Heart left ventricle (tissue), 16 donors: Measurements from ENCODE around the gene SIAH1. TPM values are rescaled to one million over a fixed set of nuclear protein-coding genes. Genes with fewer than 3 reads are reported as not detected.

ENCODE experiments used
- ATAC-seq, 4 donors: fragments of 200-7000 bp; cut with Tn5 transposase; one replicate each; pipeline ENCODE4 v1.9.1; 2020 to 2022; ENCODE audit warnings: moderate library complexity in 4 of 4, mild to moderate bottlenecking in 3 of 4, moderate number of reproducible peaks in 1 of 4
- DNase-seq, 5 donors: peaks; one replicate each; pipeline ENCODE4 v3.0.0-alpha.2; 2020
- H3K27ac ChIP-seq, 12 donors: fragments of 200-600 bp; sonication (generic) in 4 of 12; one replicate each; pipeline versions ENCODE4 v1.5.0 to v1.8.0; 2016 to 2022; ENCODE audit warnings: mild to moderate bottlenecking in 2 of 12
- H3K27me3 ChIP-seq, 9 donors: fragments of 200-600 bp; sonication (generic) in 2 of 9; one replicate each; pipeline versions ENCODE4 v1.5.1 to v1.8.0; 2016 to 2022; ENCODE audit warnings: mild to moderate bottlenecking in 3 of 9
- H3K36me3 ChIP-seq, 9 donors: fragments of 200-600 bp; sonication (generic) in 2 of 9; one replicate each; pipeline versions ENCODE4 v1.5.0 to v1.8.0; 2018 to 2022; ENCODE audit warnings: mild to moderate bottlenecking in 2 of 9
- H3K4me1 ChIP-seq, 12 donors: fragments of 200-600 bp; sonication (generic) in 4 of 12; one replicate each; pipeline versions ENCODE4 v1.5.0 to v1.8.0; 2016 to 2022; ENCODE audit warnings: mild to moderate bottlenecking in 3 of 12
- H3K4me3 ChIP-seq, 12 donors: fragments of 200-600 bp; sonication (generic) in 4 of 12; one replicate each; pipeline versions ENCODE4 v1.5.0 to v1.8.0; 2017 to 2022; ENCODE audit warnings: mild to moderate bottlenecking in 9 of 12, moderate library complexity in 4 of 12
- H3K9me3 ChIP-seq, 12 donors: fragments of 200-600 bp; sonication (generic) in 4 of 12; one replicate each; pipeline versions ENCODE4 v1.5.0 to v1.8.0; 2016 to 2022; ENCODE audit warnings: mild to moderate bottlenecking in 1 of 12
- CTCF ChIP-seq, 12 donors: fragments of 200-600 bp; sonication (generic) in 4 of 12; IDR thresholded peaks; one replicate each; pipeline versions ENCODE4 v1.5.0 to v1.8.0; 2018 to 2022; ENCODE audit warnings: antibody characterized with exemption in 12 of 12, mild to moderate bottlenecking in 5 of 12
- POLR2A ChIP-seq, 2 donors: fragments of 450-650 bp; IDR thresholded peaks; one replicate each; pipeline ENCODE4 v1.6.1; 2017; ENCODE audit warnings: antibody characterized with exemption in 2 of 2, mild to moderate bottlenecking in 2 of 2, moderate library complexity in 2 of 2
- WGBS, 4 donors: extraction: QIAGEN DNeasy Blood & Tissue Kit in 2 of 4; methylation state at CpG; one replicate each; pipeline versions ENCODE4 v1.1.5 to v1.1.7; 2013 to 2018; 5-methylcytosine and 5-hydroxymethylcytosine counted together
- intact Hi-C, 10 donors: fragments of 100-400 bp; cut with DNase I; formaldehyde crosslinking; loops; one replicate each; pipeline versions ENCODE4 v1.11.1 to v1.14.2; 2022
- polyA plus RNA-seq, 2 donors: library from polyadenylated mRNA; stranded (reverse); fragments of 200-250 nt; gene quantifications; one replicate each; pipeline ENCODE4 v1.2.3, GENCODE V29; 2013
- total RNA-seq, 9 donors: library from RNA; depleted of rRNA in 2 of 9; stranded (reverse); fragments of >200 nt in 2 of 9; fragmentation: NEBNext Ultra II Directional in 3 of 9; extraction: Animal tissue kit (Norgen Biotek cat#: 25700) in 3 of 9; gene quantifications; one replicate each; pipeline versions ENCODE4 v1.1.0 to v1.2.4, GENCODE V29; 2016 to 2023
- donor health status: ischemic (EF 13 %, LVEDD 7.1; RV severe dilation, severe dysfunction).
- donor health status: healthy with polysubstance abuse.
- donor health status: DM: no; HTN: yes; CAD: no.
- donor health status: DM: no; HTN: no; CAD: no.
- donor health status: ischemic (EF 25% LVEDD 6.9; RV normal size, moderate dysfunction).
- donor health status: ischemic (EF 25% LVEDD 5.7; RV mildly dilated, moderate dysfunction).
- donor health status: healthy.
- donor health status: DM: yes; HTN: yes; CAD: no.
- donor health status: ischemic (EF 35%, LVEDD 5.7; RV mildly dilated, moderate dysfunction).
- donor health status: nonischemic (EF 11% LVEDD 7.7; RV severe dilation, severe dysfunction).
- donor health status: DM: yes; HTN: yes; CAD: no.
- donor health status: PGD.
- donor health status: ischemic (EF 29% LVEDD 5.4; RV normal size, mild dysfunction).
- donor health status: nonischemic (EF 23%, LVEDD 6.1; RV moderate dilation, normal function).

SIAH1 gene
- total and polyA plus RNA-seq, 11 donors, result 10.1 to 21.5 (median 13.4) TPM

DNA sequence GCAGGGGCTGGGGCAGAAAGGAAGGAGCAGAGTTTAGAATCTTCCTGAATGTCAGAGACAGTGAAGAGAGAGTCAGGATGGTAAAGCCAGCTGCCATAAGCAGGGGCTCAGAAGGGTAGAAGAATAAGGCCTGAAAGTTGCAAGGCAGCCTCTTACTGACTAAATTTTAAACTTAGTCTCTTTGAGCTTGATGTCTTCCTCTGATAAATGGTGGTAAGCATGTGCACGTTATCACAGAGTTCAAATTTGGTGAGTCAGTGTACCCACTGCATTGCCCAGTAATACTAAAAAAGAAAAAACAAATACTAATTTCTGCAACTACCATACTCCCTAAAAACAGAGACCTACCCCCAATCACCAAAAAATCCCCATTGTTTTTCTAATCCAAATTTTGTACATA, 45.2 kb downstream of the SIAH1 start:
- ATAC-seq (no peak), DNase-seq (no peak)
- peaks cover 0 to 7% (median 0%) of the 10 kb centered on the region in 12 donors for H3K4me1 ChIP-seq
- H3K27ac ChIP-seq, result no peak overlapping the region
- H3K9me3 ChIP-seq, result no peaks in the 10 kb centered on the region
- H3K36me3 ChIP-seq, result peaks cover 0 to 87% (median 78%) of the 10 kb centered on the region in 9 donors
- TF ChIP-seq CTCF (IDR thresholded peaks at IDR 0.05) (no peak), POLR2A (IDR thresholded peaks at IDR 0.05) (no peak)
- H3K4me3 ChIP-seq, result no peak overlapping the region
- H3K27me3 ChIP-seq, result no peaks in the 10 kb centered on the region
- WGBS, 4 donors, result 94 to 98% (median 94%) methylated on average over 1 of the region's 1 CpG
- intact Hi-C loops, result no loop called here

DNA sequence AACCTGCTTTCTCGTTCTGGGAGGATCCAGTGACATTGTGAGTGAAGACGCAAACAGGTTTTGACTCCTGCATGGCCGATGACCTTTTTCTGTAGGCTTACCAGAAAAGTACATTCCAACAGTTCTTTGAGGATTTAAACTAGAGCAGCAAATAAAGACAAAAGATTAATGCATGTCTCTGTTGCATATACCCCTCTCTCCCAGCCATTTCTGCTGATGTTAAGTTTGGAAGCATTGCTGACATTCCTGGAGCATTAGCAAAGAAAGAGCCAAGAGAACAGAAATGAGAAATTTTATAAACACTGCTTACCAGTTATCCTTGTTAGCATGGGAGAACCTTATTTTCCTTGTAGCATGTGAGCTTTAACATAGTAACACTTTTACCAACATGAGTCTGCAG, 49.3 kb downstream of the SIAH1 start:
- H3K4me1 ChIP-seq, result peaks cover 0 to 11% (median 2%) of the 10 kb centered on the region in 12 donors
- no peak overlapping the region for H3K27ac ChIP-seq
- DNase-seq (no peak), ATAC-seq (no peak)
- H3K9me3 ChIP-seq, result no peaks in the 10 kb centered on the region
- H3K4me3 ChIP-seq, result no peak overlapping the region
- intact Hi-C loops, result no loop called here
- H3K27me3 ChIP-seq, result no peaks in the 10 kb centered on the region
- WGBS, 4 donors, result 84 to 95% (median 91%) methylated on average over 3 of the region's 3 CpGs
- peaks cover 0 to 69% (median 60%) of the 10 kb centered on the region in 9 donors for H3K36me3 ChIP-seq
- TF ChIP-seq POLR2A (IDR thresholded peaks at IDR 0.05) (no peak), CTCF (IDR thresholded peaks at IDR 0.05) (no peak)

- Histone ChIP-seq H3K9me3 (no peaks in the 10 kb centered on the region), H3K4me1 (peaks cover 0 to 18% (median 8%) of the 10 kb centered on the region in 12 donors), H3K36me3 (peaks cover 0 to 55% (median 46%) of the 10 kb centered on the region in 9 donors), H3K27me3 (no peaks in the 10 kb centered on the region), H3K27ac (no peak overlapping the region), H3K4me3 (no peak overlapping the region)
- no peak for ATAC-seq
- TF ChIP-seq POLR2A (IDR thresholded peaks at IDR 0.05) (no peak), CTCF (IDR thresholded peaks at IDR 0.05) (no peak)
- no peak for DNase-seq
- 90 to 94% (median 92%) methylated on average over 9 of the region's 9 CpGs for WGBS, 4 donors
- intact Hi-C loops, result no loop called here
Measured at GRCh38 chr16:48334325-48334724, 50.9 kb downstream of the SIAH1 start.

GRCh38 chr16:48332978-48333377, 52.2 kb downstream of the SIAH1 start:
- WGBS, 4 donors, result 95 to 96% (median 96%) methylated on average over 5 of the region's 5 CpGs
- intact Hi-C loops, result no loop called here
- DNase-seq (no peak), ATAC-seq (no peak)
- TF ChIP-seq CTCF (IDR thresholded peaks at IDR 0.05) (no peak), POLR2A (IDR thresholded peaks at IDR 0.05) (no peak)
- peaks cover 0 to 19% (median 11%) of the 10 kb centered on the region in 12 donors for H3K4me1 ChIP-seq
- H3K27me3 ChIP-seq, result no peaks in the 10 kb centered on the region
- peaks cover 0 to 47% (median 36%) of the 10 kb centered on the region in 9 donors for H3K36me3 ChIP-seq
- no peak overlapping the region for H3K4me3 ChIP-seq
- H3K27ac ChIP-seq, result no peak overlapping the region
- H3K9me3 ChIP-seq, result no peaks in the 10 kb centered on the region
